Stomach (tissue), 4 donors: Measurements from ENCODE around the gene FAM20C.

Experiments used
- POLR2A ChIP-seq, 4 donors: fragments of 450-650 bp; IDR thresholded peaks; one replicate each; pipeline ENCODE4 v1.6.1; 2016; ENCODE audit warnings: antibody characterized with exemption in 4 of 4, control low read depth in 2 of 4, mild to moderate bottlenecking in 1 of 4, moderate library complexity in 1 of 4
- POLR2AphosphoS5 ChIP-seq, 3 donors: sonication (generic); formaldehyde crosslinking; IDR thresholded peaks; one replicate each; pipeline ENCODE4 v1.6.1; 2016; ENCODE audit warnings: antibody characterized with exemption in 3 of 3
- TF ChIP-seq, protein P1 (sequence below), 7 experiments: fragments of 450-650 bp in 4 of 7; fragments of 200-600 bp in 3 of 7; sonication (generic) in 3 of 7; IDR thresholded peaks; one replicate each; pipeline ENCODE4 v1.5.1; 2016 to 2019; ENCODE audit warnings: antibody characterized with exemption in 7 of 7, control low read depth in 2 of 7, mild to moderate bottlenecking in 1 of 7

DNA sequence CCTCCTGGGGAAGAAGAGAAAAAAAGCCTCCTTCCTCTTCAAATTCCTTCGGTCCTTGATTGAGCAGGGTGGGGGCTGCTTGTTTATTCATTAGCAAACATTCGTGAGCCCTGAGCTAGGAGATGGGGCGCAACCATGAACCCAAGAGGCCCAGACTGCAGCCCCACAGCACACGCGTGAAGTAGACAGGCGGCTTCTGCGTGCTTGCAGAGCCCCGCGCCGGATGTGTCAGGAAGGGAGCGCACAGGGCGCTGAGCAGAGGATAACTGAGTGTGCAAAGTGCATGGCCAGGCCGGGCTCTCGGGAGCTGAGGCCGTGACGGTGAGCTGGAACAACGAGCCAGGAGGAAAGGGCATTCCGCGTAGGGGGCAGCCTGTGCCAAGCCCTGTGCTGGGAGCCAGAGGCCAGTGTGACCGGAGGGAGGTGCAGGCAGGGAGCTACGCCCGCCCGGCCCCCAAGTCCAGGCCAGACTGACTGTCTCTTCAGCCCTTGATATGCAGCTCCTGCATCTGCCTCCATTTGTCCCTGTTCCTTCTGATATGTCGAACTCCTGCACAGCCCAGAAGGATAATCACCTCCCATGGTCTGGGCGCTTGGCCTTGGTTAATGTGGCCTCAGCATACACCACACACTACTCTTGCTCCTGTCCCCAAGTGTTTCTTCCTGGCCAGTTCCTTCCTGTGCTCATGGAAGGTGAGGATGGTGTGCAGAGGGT lies 102.2 kb downstream of the FAM20C start:
- TF ChIP-seq, protein P1, sequence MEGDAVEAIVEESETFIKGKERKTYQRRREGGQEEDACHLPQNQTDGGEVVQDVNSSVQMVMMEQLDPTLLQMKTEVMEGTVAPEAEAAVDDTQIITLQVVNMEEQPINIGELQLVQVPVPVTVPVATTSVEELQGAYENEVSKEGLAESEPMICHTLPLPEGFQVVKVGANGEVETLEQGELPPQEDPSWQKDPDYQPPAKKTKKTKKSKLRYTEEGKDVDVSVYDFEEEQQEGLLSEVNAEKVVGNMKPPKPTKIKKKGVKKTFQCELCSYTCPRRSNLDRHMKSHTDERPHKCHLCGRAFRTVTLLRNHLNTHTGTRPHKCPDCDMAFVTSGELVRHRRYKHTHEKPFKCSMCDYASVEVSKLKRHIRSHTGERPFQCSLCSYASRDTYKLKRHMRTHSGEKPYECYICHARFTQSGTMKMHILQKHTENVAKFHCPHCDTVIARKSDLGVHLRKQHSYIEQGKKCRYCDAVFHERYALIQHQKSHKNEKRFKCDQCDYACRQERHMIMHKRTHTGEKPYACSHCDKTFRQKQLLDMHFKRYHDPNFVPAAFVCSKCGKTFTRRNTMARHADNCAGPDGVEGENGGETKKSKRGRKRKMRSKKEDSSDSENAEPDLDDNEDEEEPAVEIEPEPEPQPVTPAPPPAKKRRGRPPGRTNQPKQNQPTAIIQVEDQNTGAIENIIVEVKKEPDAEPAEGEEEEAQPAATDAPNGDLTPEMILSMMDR (IDR thresholded peaks at IDR 0.05): no peak
- TF ChIP-seq POLR2AphosphoS5 (IDR thresholded peaks at IDR 0.05): no peak
- TF ChIP-seq POLR2A (IDR thresholded peaks at IDR 0.05): no peak
